HCT116 (cell line): ENCODE data around the gene ZNF892. TPM values are rescaled to one million over a fixed set of nuclear protein-coding genes. Genes with fewer than 3 reads are reported as not detected.

Experiments used
- ATAC-seq: fragments of 200-7000 bp; cut with Tn5 transposase; 2 replicates; pipeline ENCODE4 v1.9.1; 2020; ENCODE audit warnings: mild to moderate bottlenecking, moderate library complexity
- Bru-seq: library from RNA; stranded (reverse); fragments of 400-500 nt; gene quantifications from one replicate; lab custom pipeline; 2021; lab: Mats Ljungman, UMichigan
- BruChase-seq, 2 experiments: library from RNA; stranded (reverse); fragments of 400-500 nt; gene quantifications; one replicate each; lab custom pipeline; 2021; lab: Mats Ljungman, UMichigan
- BruUV-seq: library from RNA; stranded (reverse); fragments of 400-500 nt; replicated peaks from 2 replicates; lab custom pipeline; 2021; lab: Mats Ljungman, UMichigan
- CTCF ChIA-PET: fragments of 300-600 bp; sonication (Branson Sonifier 250); formaldehyde crosslinking; loops from one replicate; lab custom pipeline; 2021; ENCODE audit warnings: antibody characterized with exemption; lab: Charles Lee
- POLR2A ChIA-PET: fragments of 300-600, 350-600 bp; sonication (Branson Sonifier 250); formaldehyde crosslinking; loops from one replicate; lab custom pipeline; 2021; ENCODE audit warnings: antibody characterized with exemption; lab: Charles Lee
- RAD21 ChIA-PET, 2 experiments: fragments of 300-600 bp; sonication (Branson Sonifier 250); formaldehyde crosslinking; loops; one replicate each; lab custom pipeline; 2023; ENCODE audit warnings: low total read pairs in 2 of 2; ENCODE audit not compliant: uncharacterized antibody in 2 of 2, unreplicated experiment in 2 of 2, low non-redundant PET in 1 of 2; lab: Charles Lee
- DNase-seq: peaks from one replicate; pipeline ENCODE4 v3.0.0-alpha.2; 2010; ENCODE audit warnings: low read depth, low spot score
- H2AFZ ChIP-seq: fragments of 200-600 bp; shearing (Covaris generic), sonication (generic); 2 replicates; pipeline ENCODE4 v1.6.1; 2017; ENCODE audit warnings: low read depth, mixed run types, mixed read lengths, antibody characterized with exemption, low read length; ENCODE audit not compliant: poor library complexity, severe bottlenecking
- H3K27ac ChIP-seq: 2 replicates; pipeline ENCODE4 v1.5.1; 2012; ENCODE audit warnings: low read depth, low read length
- H3K27me3 ChIP-seq: fragments of 200-600 bp; sonication (generic); 2 replicates; pipeline ENCODE4 v1.6.1; 2016; ENCODE audit warnings: mixed run types, low read length, mixed read lengths; ENCODE audit not compliant: insufficient read depth
- H3K36me3 ChIP-seq, 2 experiments: fragments of 200-500 bp in 1 of 2; fragments of 200-600 bp in 1 of 2; sonication (Bioruptor generic) in 1 of 2; sonication (generic) in 1 of 2; 2 replicates each; pipeline versions ENCODE4 v1.5.1 to v1.6.1; 2014 to 2016; ENCODE audit warnings: low read length in 2 of 2, inconsistent platforms in 1 of 2, mixed read lengths in 1 of 2, mixed run types in 1 of 2; ENCODE audit not compliant: insufficient read depth in 2 of 2, control insufficient read depth in 1 of 2
- H3K4me1 ChIP-seq, 2 experiments: fragments of 200-600 bp in 1 of 2; sonication (generic) in 1 of 2; 2 replicates each; pipeline versions ENCODE4 v1.5.1 to v1.6.1; 2012 to 2017; ENCODE audit warnings: low read length in 2 of 2, inconsistent platforms in 1 of 2, mild to moderate bottlenecking in 1 of 2, mixed read lengths in 1 of 2, mixed run types in 1 of 2, moderate library complexity in 1 of 2; ENCODE audit not compliant: insufficient read depth in 2 of 2, control insufficient read depth in 1 of 2
- H3K4me2 ChIP-seq: fragments of 200-600 bp; sonication (generic); 2 replicates; pipeline ENCODE4 v1.6.1; 2017; ENCODE audit warnings: mixed run types, low read length, mixed read lengths
- H3K4me3 ChIP-seq, 2 experiments: fragments of 200-600 bp in 1 of 2; sonication (generic) in 1 of 2; replicated peaks in 1 of 2; 2 replicates each; pipeline ENCODE4 v1.5.1; 2011 to 2016; ENCODE audit warnings: low read length in 2 of 2, control low read depth in 1 of 2, low read depth in 1 of 2, mild to moderate bottlenecking in 1 of 2, mixed read lengths in 1 of 2, mixed run types in 1 of 2
- H3K79me2 ChIP-seq: fragments of 200-600 bp; sonication (generic); 2 replicates; pipeline ENCODE4 v1.6.1; 2017; ENCODE audit warnings: mild to moderate bottlenecking, mixed run types, low read length, moderate library complexity, mixed read lengths; ENCODE audit not compliant: insufficient read depth
- H3K9ac ChIP-seq: fragments of 200-600 bp; sonication (generic); 2 replicates; pipeline ENCODE4 v1.6.1; 2016; ENCODE audit warnings: low read length, mixed read lengths
- H3K9me2 ChIP-seq: fragments of 200-600 bp; sonication (generic), shearing (Covaris generic); 2 replicates; pipeline ENCODE4 v1.6.1; 2017; ENCODE audit warnings: mixed run types, mild to moderate bottlenecking, moderate library complexity; ENCODE audit not compliant: insufficient read depth
- H3K9me3 ChIP-seq, 2 experiments: fragments of 200-500 bp in 1 of 2; fragments of 200-600 bp in 1 of 2; sonication (Bioruptor generic) in 1 of 2; sonication (generic) in 1 of 2; 2 replicates each; pipeline ENCODE4 v1.6.1; 2014 to 2017; ENCODE audit warnings: low read length in 2 of 2, mixed read lengths in 2 of 2, inconsistent platforms in 1 of 2, low read depth in 1 of 2, mild to moderate bottlenecking in 1 of 2, mixed run types in 1 of 2, moderate library complexity in 1 of 2; ENCODE audit not compliant: control insufficient read depth in 1 of 2, insufficient read depth in 1 of 2
- H4K20me1 ChIP-seq: fragments of 200-600 bp; sonication (generic), shearing (Covaris generic); 2 replicates; pipeline ENCODE4 v1.6.1; 2017; ENCODE audit warnings: mixed run types, mild to moderate bottlenecking, moderate library complexity; ENCODE audit not compliant: insufficient read depth
- MAX ChIP-seq: IDR thresholded peaks from 2 replicates; pipeline ENCODE4 v1.6.1; 2012
- POLR2A ChIP-seq: IDR thresholded peaks from 2 replicates; pipeline ENCODE4 v1.7.0; 2011; ENCODE audit warnings: borderline replicate concordance; ENCODE audit not compliant: insufficient read depth, insufficient read length; ENCODE audit errors: extremely low read depth
- POLR2AphosphoS5 ChIP-seq: IDR thresholded peaks from 2 replicates; pipeline ENCODE4 v1.6.1; 2011; ENCODE audit warnings: mild to moderate bottlenecking, low read depth, low read length, moderate library complexity
- RAD21 ChIP-seq: IDR thresholded peaks from 2 replicates; pipeline ENCODE4 v1.6.1; 2012; ENCODE audit warnings: low read depth, mild to moderate bottlenecking
- SIN3A ChIP-seq: IDR thresholded peaks from 2 replicates; pipeline ENCODE4 v1.6.1; 2012; ENCODE audit warnings: low read depth
- intact Hi-C: fragments of 100-400 bp; cut with micrococcal nuclease; formaldehyde crosslinking; loops from 2 replicates; pipeline ENCODE4 v1.10.0; 2022
- long read RNA-seq: library from polyadenylated mRNA; unstranded; transcript quantifications from one replicate; pipeline ENCODE4 v2.0.0, GENCODE V29; 2021; ENCODE audit not compliant: unreplicated experiment
- polyA plus RNA-seq: library from polyadenylated mRNA; unstranded; fragments of >200 nt; gene quantifications from 2 replicates; pipeline ENCODE4 v1.2.1, GENCODE V29; 2012; ENCODE audit warnings: missing spikeins
- total RNA-seq: library from RNA; stranded (reverse); gene quantifications from one replicate; pipeline ENCODE4 v1.2.1, GENCODE V29; 2021; ENCODE audit not compliant: unreplicated experiment
- TF ChIP-seq, protein P1 (sequence below), 3 experiments: fragments of 200-600 bp in 1 of 3; sonication (generic) in 1 of 3; IDR thresholded peaks in 2 of 3; conservative IDR thresholded peaks in 1 of 3; 2 replicates each; pipeline ENCODE4 v1.5.1; 2012 to 2017; ENCODE audit warnings: low read depth in 2 of 3, low read length in 2 of 3, antibody characterized with exemption in 1 of 3, borderline replicate concordance in 1 of 3, control low read depth in 1 of 3, mild to moderate bottlenecking in 1 of 3, mixed read lengths in 1 of 3, mixed run types in 1 of 3, moderate library complexity in 1 of 3; ENCODE audit not compliant: insufficient read depth in 1 of 3

ZNF892 gene
- total RNA-seq (0.27 TPM), Bru-seq, nascent RNA (percentile 21 among the genes with signal in this experiment), BruChase-seq, experiment 1, labeled RNA remaining after a 6-hour chase (percentile 23 among the genes with signal in this experiment), BruChase-seq, experiment 2, labeled RNA remaining after a 2-hour chase (percentile 31 among the genes with signal in this experiment)
- polyA plus RNA-seq, result 0.05 and 0.07 TPM in 2 replicates
- long read RNA-seq, result 0 reads

DNA sequence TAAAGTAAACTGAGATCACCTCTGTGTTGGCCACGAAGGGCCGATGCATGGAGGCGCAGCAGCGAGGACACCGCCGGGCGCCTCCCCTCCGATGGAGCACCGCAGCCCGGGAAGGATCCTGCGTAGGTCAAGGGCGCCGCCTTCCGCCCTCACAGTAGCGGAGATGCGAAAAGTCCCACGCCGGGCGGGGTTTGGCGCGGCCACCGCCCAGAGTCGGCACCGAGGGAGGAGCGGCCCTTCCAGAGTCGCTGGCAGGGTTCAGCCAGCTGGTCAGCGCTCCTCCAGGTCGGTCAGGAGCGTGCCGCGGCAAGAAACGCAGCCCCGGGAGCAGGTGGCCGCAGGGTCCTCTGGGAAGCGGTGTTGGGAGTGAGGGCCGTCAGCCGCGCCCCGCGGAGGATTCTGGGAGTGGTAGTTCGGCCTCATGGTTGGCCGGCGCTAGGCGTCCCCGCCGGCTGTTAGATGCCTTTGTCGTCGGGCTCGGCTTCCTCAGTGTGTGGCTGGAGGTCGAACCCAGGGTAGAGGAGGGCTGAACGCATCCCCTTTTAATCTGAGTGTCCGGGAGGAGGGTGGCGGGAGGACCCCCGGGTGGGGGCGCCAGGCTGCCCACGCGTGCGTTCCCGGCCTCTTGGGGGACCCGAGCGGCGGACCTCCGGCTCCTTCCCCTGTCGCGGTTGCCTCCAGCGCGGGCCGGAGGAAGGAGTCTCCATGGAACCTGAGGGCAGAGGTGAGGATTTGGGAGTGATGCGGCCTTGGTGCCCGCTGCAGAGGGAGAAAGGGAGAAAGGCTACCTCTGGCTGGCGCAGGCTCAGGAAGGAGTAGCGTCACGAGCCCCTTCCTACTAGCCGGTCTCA lies at the start of gene ZNF892:
TSS of gene ZNF892 (plus strand) at position 411 of the 851 bp plus-strand sequence. CDS start at position 706, 295 bp downstream.
- H3K79me2 ChIP-seq, result no peaks in the 10 kb centered on the region
- TF ChIP-seq MAX (peak; percentile 67; the same call in 1 of the 2 replicates), POLR2A (no peak), RAD21 (peak; percentile 46), SIN3A (no peak), POLR2AphosphoS5 (peak; percentile 52)
- TF ChIP-seq, protein P1, sequence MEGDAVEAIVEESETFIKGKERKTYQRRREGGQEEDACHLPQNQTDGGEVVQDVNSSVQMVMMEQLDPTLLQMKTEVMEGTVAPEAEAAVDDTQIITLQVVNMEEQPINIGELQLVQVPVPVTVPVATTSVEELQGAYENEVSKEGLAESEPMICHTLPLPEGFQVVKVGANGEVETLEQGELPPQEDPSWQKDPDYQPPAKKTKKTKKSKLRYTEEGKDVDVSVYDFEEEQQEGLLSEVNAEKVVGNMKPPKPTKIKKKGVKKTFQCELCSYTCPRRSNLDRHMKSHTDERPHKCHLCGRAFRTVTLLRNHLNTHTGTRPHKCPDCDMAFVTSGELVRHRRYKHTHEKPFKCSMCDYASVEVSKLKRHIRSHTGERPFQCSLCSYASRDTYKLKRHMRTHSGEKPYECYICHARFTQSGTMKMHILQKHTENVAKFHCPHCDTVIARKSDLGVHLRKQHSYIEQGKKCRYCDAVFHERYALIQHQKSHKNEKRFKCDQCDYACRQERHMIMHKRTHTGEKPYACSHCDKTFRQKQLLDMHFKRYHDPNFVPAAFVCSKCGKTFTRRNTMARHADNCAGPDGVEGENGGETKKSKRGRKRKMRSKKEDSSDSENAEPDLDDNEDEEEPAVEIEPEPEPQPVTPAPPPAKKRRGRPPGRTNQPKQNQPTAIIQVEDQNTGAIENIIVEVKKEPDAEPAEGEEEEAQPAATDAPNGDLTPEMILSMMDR (IDR thresholded peaks at IDR 0.05 in 2 of 3, conservative IDR thresholded peaks at IDR 0.05 in 1 of 3; ENCODE audit: borderline replicate concordance in 1 of 3, insufficient read depth in 1 of 3, low read depth in 2 of 3, low read length in 2 of 3), result 0 out of 6 replicates have a peak, but pooled peaks of 1 of the 3 experiments have one; percentile 16
- peak within 1 kb of the TSS; percentile 35 to 56 for H3K4me3 ChIP-seq
- peak within 1 kb of the TSS; percentile 70 for H3K4me2 ChIP-seq
- CTCF ChIA-PET, result no interaction called here
- DNase-seq (peak; percentile 38), ATAC-seq (peak; percentile 95)
- H3K36me3 ChIP-seq, result no peaks in the 10 kb centered on the region
- intact Hi-C loops, result no loop called here
- H3K9me3 ChIP-seq, result peaks cover 7 to 11% of the 10 kb centered on the region in 2 experiments; a peak in 2 of 4 replicates
- H3K9me2 ChIP-seq, result no peaks in the 10 kb centered on the region
- no peak within 1 kb of the TSS for H3K9ac ChIP-seq
- POLR2A ChIA-PET, result no interaction called here
- H3K4me1 ChIP-seq, result peaks cover 0 to 5% of the 10 kb centered on the region in 2 experiments; a peak in 1 of 4 replicates
- no TSS peak for BruUV-seq
- H3K27me3 ChIP-seq, result no peaks in the 10 kb centered on the region
- H4K20me1 ChIP-seq, result no peaks in the 10 kb centered on the region
- RAD21 ChIA-PET, result no interaction called here
- H2AFZ ChIP-seq, result no peak within 1 kb of the TSS
- no peak within 1 kb of the TSS; the same call in 1 of the 2 replicates for H3K27ac ChIP-seq
